CD1c-positive myeloid dendritic cell (primary cell): ENCODE data around the gene MC1R.
A peak's percentile ranks its signal among the peaks of the same experiment; 100 is the strongest.
"Not testable (repeated sequence)": the region's sequence is repeated elsewhere in the genome, so short reads cannot be mapped to it uniquely, and the experiment has no call there.

ENCODE experiments used
- DNase-seq: peaks from one replicate; pipeline ENCODE4 v3.0.0-alpha.2; 2016; ENCODE audit errors: extremely low spot score

The MC1R gene

GRCh38 chr16:89962754-89963498 is 44.3 kb downstream of the MC1R start:
- no peak for DNase-seq

GRCh38 chr16:89964201-89964600 is 45.5 kb downstream of the MC1R start:
- DNase-seq, result no peak

- no peak for DNase-seq
Observed at GRCh38 chr16:89965447-89966225, 47.0 kb downstream of the MC1R start.

- no peak for DNase-seq
Observed at GRCh38 chr16:89966756-89967155, 48.1 kb downstream of the MC1R start.

GRCh38 chr16:89967436-89967835 is 48.8 kb downstream of the MC1R start:
- peak; percentile 76 for DNase-seq

- not testable (repeated sequence) for DNase-seq
Observed at GRCh38 chr16:89968074-89968473, 49.4 kb downstream of the MC1R start.

GRCh38 chr16:89969741-89970410 is 51.2 kb downstream of the MC1R start:
- DNase-seq, result peak; percentile 74
